ENCODE data around the gene ZFYVE1. TPM values are rescaled to one million over a fixed set of nuclear protein-coding genes. Genes with fewer than 3 reads are reported as not detected.

Gene ZFYVE1
- total RNA-seq, 3 donors from 2014 or later: 18.7 to 22.2 (median 22.1) TPM

GRCh38 chr14:72947366-72948160 lies 79.3 kb downstream of the ZFYVE1 start:
- no peaks in the 10 kb centered on the region for H3K9me3 ChIP-seq
- H3K27ac ChIP-seq: no peak overlapping the region
- TF ChIP-seq POLR2AphosphoS5 (IDR thresholded peaks at IDR 0.05): no peak
- no peak for TF ChIP-seq POLR2A (IDR thresholded peaks at IDR 0.05)
- TF ChIP-seq, protein P1, sequence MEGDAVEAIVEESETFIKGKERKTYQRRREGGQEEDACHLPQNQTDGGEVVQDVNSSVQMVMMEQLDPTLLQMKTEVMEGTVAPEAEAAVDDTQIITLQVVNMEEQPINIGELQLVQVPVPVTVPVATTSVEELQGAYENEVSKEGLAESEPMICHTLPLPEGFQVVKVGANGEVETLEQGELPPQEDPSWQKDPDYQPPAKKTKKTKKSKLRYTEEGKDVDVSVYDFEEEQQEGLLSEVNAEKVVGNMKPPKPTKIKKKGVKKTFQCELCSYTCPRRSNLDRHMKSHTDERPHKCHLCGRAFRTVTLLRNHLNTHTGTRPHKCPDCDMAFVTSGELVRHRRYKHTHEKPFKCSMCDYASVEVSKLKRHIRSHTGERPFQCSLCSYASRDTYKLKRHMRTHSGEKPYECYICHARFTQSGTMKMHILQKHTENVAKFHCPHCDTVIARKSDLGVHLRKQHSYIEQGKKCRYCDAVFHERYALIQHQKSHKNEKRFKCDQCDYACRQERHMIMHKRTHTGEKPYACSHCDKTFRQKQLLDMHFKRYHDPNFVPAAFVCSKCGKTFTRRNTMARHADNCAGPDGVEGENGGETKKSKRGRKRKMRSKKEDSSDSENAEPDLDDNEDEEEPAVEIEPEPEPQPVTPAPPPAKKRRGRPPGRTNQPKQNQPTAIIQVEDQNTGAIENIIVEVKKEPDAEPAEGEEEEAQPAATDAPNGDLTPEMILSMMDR (IDR thresholded peaks at IDR 0.05): no peak
- H3K36me3 ChIP-seq: no peaks in the 10 kb centered on the region
- H3K27me3 ChIP-seq: no peaks in the 10 kb centered on the region
- no peak for DNase-seq (ENCODE audit: low spot score in 2 of 2)
- no peak overlapping the region for H3K4me3 ChIP-seq
- intact Hi-C loops (cut with DNase I; ENCODE audit: low total_unique reads): no loop called here
- H3K4me1 ChIP-seq: no peaks in the 10 kb centered on the region

DNA sequence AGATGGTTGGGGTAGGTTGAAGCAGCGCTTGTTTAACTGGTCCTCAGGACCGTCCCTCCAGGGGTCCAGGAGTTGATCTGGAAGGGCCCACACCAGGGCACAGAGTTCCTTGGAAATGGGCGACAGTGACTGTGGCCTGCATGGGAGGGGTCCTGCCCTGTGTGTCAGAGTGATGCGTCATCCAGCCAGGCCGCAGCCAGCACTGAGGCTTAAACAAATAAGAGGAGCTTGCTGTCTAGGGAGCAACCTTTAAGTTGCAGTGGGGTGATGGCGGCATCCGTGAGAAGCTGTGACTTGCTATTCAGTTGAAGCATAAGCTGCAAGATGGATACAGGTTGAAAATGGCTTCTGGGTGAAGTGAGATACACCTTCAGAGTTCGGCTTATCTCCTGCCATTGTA lies 80.4 kb downstream of the ZFYVE1 start:
- no peak for DNase-seq (ENCODE audit: low spot score in 2 of 2)
- intact Hi-C loops (cut with DNase I; ENCODE audit: low total_unique reads): no loop called here
- no peaks in the 10 kb centered on the region for H3K27me3 ChIP-seq
- H3K4me1 ChIP-seq: no peaks in the 10 kb centered on the region
- no peaks in the 10 kb centered on the region for H3K36me3 ChIP-seq
- no peak overlapping the region for H3K27ac ChIP-seq
- TF ChIP-seq POLR2AphosphoS5 (IDR thresholded peaks at IDR 0.05) (no peak), POLR2A (IDR thresholded peaks at IDR 0.05) (no peak)
- TF ChIP-seq, protein P1 (IDR thresholded peaks at IDR 0.05): no peak
- no peak overlapping the region for H3K4me3 ChIP-seq
- H3K9me3 ChIP-seq: no peaks in the 10 kb centered on the region

- no peaks in the 10 kb centered on the region for H3K27me3 ChIP-seq
- no peaks in the 10 kb centered on the region for H3K36me3 ChIP-seq
- no peaks in the 10 kb centered on the region for H3K4me1 ChIP-seq
- no peak for DNase-seq (ENCODE audit: low spot score in 2 of 2)
- intact Hi-C loops (cut with DNase I; ENCODE audit: low total_unique reads): no loop called here
- no peak overlapping the region for H3K4me3 ChIP-seq
- TF ChIP-seq, protein P1 (IDR thresholded peaks at IDR 0.05): no peak
- TF ChIP-seq POLR2AphosphoS5 (IDR thresholded peaks at IDR 0.05) (no peak), POLR2A (IDR thresholded peaks at IDR 0.05) (no peak)
- H3K27ac ChIP-seq: no peak overlapping the region
- no peaks in the 10 kb centered on the region for H3K9me3 ChIP-seq
Measured at GRCh38 chr14:72945356-72946027, 81.4 kb downstream of the ZFYVE1 start.

DNA sequence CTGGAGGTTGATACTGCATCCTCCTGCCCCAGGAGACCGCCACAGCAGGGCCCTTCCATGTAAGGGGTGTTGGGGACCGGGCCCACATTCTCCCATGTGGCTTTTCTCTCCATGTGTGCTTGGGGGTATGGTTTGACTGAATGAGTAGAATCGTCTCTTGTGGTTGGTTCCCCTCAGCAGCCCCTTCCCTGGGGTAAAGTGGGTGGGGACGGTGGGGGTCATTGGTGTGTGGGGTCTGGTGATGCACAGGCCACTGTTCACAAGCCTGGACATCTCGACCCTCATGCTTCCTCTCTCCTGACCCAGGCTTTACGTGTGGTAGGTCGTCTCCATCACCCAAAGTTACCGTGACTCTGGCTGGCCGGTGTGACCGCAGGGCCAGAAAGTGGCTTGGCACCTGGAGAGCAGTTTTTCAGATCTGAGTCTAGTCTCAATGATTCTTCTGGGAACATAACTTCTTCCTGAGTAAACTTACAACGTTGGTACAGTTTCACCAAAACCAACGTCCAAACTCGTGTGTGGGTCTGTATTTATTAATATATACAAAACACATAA lies 83.0 kb downstream of the ZFYVE1 start:
- H3K9me3 ChIP-seq: no peaks in the 10 kb centered on the region
- no peaks in the 10 kb centered on the region for H3K27me3 ChIP-seq
- intact Hi-C loops (cut with DNase I; ENCODE audit: low total_unique reads): no loop called here
- H3K36me3 ChIP-seq: no peaks in the 10 kb centered on the region
- DNase-seq (ENCODE audit: low spot score in 2 of 2): no peak
- H3K27ac ChIP-seq: no peak overlapping the region
- no peaks in the 10 kb centered on the region for H3K4me1 ChIP-seq
- H3K4me3 ChIP-seq: no peak overlapping the region
- no peak for TF ChIP-seq POLR2AphosphoS5 (IDR thresholded peaks at IDR 0.05)
- TF ChIP-seq, protein P1 (IDR thresholded peaks at IDR 0.05): no peak
- no peak for TF ChIP-seq POLR2A (IDR thresholded peaks at IDR 0.05)

DNA sequence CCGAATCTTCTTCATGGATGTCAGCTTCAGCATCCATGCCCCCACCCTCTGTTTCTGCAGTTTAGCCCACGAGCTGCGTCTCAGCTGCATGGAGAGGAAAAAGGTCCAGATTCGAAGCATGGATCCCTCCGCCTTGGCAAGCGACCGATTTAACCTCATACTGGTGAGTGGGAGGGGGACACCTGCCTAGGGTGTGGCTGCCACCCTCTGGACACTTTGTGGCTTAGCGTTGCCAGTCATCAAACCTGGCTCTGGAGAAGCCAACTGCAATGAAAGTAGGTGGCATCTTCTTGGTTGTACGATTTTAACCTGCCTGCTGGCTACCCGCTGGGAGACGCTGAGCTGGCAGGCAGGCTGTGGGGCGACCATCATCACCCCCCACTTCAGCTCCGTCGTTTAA lies 84.0 kb downstream of the ZFYVE1 start:
- TF ChIP-seq POLR2A (IDR thresholded peaks at IDR 0.05): no peak
- TF ChIP-seq, protein P1 (IDR thresholded peaks at IDR 0.05): no peak
- no peak for TF ChIP-seq POLR2AphosphoS5 (IDR thresholded peaks at IDR 0.05)
- no peaks in the 10 kb centered on the region for H3K4me1 ChIP-seq
- intact Hi-C loops (cut with DNase I; ENCODE audit: low total_unique reads): no loop called here
- no peak overlapping the region for H3K27ac ChIP-seq
- DNase-seq (ENCODE audit: low spot score in 2 of 2): no peak
- no peaks in the 10 kb centered on the region for H3K36me3 ChIP-seq
- no peaks in the 10 kb centered on the region for H3K27me3 ChIP-seq
- H3K9me3 ChIP-seq: no peaks in the 10 kb centered on the region
- H3K4me3 ChIP-seq: no peak overlapping the region

All from breast epithelium (tissue), 4 donors.